Measurements from ENCODE around the gene ATF3.

DNA sequence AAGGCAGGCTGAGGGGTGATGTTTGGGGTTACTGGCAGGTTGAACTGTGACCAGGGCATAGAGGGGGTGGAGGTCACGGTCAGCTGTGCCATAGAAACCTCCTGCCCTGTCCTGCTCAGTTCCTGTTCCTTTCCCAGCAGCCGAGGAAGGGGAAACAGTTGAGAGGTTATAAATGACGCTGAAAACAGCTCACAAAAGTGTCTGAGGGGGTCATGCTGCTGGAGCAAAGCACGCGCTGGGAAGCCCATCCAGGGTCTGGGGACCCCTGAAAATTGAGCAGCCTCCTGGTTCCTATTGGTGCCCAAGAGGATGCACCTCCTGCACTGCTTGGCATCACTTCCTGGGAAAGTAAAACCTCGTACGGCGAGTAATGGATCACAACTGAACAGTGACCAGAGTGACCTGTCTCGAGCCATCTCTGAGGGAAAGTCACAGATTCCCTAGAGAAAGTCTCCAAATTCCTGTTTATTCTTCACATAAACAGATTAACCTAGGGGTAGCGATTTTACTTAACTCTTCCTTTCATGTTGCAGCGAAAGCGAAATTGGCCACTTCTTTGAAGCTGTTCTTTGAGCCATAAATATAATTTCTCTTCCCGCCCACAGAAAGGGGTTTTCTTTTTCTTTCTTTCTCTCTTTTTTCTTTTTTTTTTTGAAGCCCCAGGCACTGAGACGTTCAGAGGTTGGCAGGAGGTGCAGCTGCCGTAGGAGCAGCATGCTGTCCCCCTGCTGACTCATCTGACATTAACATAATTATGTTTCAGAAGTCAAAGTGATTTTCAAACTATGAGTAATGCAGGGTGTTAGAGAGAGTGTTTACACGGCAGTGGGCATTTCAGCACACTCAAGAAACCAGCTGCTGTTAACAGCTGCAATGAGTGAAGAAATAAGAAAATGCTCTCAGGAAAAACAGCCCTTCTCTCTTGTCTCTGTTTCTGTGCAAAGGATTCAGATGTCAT lies 41.8 kb upstream of the ATF3 start:
- TF ChIP-seq, protein P1, sequence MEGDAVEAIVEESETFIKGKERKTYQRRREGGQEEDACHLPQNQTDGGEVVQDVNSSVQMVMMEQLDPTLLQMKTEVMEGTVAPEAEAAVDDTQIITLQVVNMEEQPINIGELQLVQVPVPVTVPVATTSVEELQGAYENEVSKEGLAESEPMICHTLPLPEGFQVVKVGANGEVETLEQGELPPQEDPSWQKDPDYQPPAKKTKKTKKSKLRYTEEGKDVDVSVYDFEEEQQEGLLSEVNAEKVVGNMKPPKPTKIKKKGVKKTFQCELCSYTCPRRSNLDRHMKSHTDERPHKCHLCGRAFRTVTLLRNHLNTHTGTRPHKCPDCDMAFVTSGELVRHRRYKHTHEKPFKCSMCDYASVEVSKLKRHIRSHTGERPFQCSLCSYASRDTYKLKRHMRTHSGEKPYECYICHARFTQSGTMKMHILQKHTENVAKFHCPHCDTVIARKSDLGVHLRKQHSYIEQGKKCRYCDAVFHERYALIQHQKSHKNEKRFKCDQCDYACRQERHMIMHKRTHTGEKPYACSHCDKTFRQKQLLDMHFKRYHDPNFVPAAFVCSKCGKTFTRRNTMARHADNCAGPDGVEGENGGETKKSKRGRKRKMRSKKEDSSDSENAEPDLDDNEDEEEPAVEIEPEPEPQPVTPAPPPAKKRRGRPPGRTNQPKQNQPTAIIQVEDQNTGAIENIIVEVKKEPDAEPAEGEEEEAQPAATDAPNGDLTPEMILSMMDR (IDR thresholded peaks at IDR 0.05) = peak in 1 of 4 experiments; percentile 8
- TF ChIP-seq POLR2A (IDR thresholded peaks at IDR 0.05) = peak; percentile 7
